HepG2 (cell line): Measurements from ENCODE around the gene ART1. TPM values are rescaled to one million over a fixed set of nuclear protein-coding genes. Genes with fewer than 3 reads are reported as not detected.
A peak's percentile ranks its signal among the peaks of the same experiment; 100 is the strongest.

Experiments used
- ATF3 ChIP-seq: sonication (generic); formaldehyde crosslinking; IDR thresholded peaks from 2 replicates; pipeline ENCODE4 v1.4.0; 2020; ENCODE audit warnings: missing genetic modification reagents
- FLYWCH1 ChIP-seq: sonication (generic); formaldehyde crosslinking; IDR thresholded peaks from 2 replicates; pipeline ENCODE4 v1.8.1; 2023; ENCODE audit warnings: mild to moderate bottlenecking, missing genetic modification reagents
- FOXA1 ChIP-seq, 2 experiments: fragments of 450-650 bp in 1 of 2; sonication (generic) in 1 of 2; formaldehyde crosslinking in 1 of 2; IDR thresholded peaks; 2 replicates each; pipeline versions ENCODE4 v1.4.0 to v1.6.1; 2016 to 2020; ENCODE audit warnings: missing genetic modification reagents in 1 of 2
- FOXK1 ChIP-seq: sonication (generic); formaldehyde crosslinking; IDR thresholded peaks from 2 replicates; pipeline ENCODE4 v1.4.0; 2020; ENCODE audit warnings: low read depth, missing genetic modification reagents, borderline replicate concordance
- POLR2A ChIP-seq, 2 experiments: IDR thresholded peaks; 2 replicates each; pipeline ENCODE4 v1.6.1; 2011; ENCODE audit warnings: low read depth in 2 of 2, low read length in 2 of 2, mild to moderate bottlenecking in 1 of 2, moderate library complexity in 1 of 2; ENCODE audit not compliant: insufficient read depth in 1 of 2
- RAD21 ChIP-seq: fragments of 450-650 bp; formaldehyde crosslinking; IDR thresholded peaks from 2 replicates; pipeline ENCODE4 v1.5.0; 2020; ENCODE audit warnings: mild to moderate bottlenecking
- REXO4 ChIP-seq: sonication (generic); formaldehyde crosslinking; IDR thresholded peaks from 2 replicates; pipeline ENCODE4 v1.8.0; 2022; ENCODE audit warnings: missing genetic modification reagents, mild to moderate bottlenecking, borderline replicate concordance
- SRY ChIP-seq: sonication (generic); formaldehyde crosslinking; IDR thresholded peaks from 2 replicates; pipeline ENCODE4 v1.8.0; 2022; ENCODE audit warnings: mild to moderate bottlenecking, missing genetic modification reagents
- TBP ChIP-seq: sonication (generic); formaldehyde crosslinking; IDR thresholded peaks from 2 replicates; pipeline ENCODE4 v1.5.0; 2020; ENCODE audit warnings: missing genetic modification reagents
- ZNF253 ChIP-seq: sonication (generic); formaldehyde crosslinking; IDR thresholded peaks from 2 replicates; pipeline ENCODE4 v1.8.0; 2022; ENCODE audit warnings: mild to moderate bottlenecking, missing genetic modification reagents, borderline replicate concordance
- ZNF432 ChIP-seq: sonication (generic); formaldehyde crosslinking; IDR thresholded peaks from 2 replicates; pipeline ENCODE4 v1.5.0; 2020; ENCODE audit warnings: missing genetic modification reagents, mild to moderate bottlenecking, borderline replicate concordance
- ZNF768 ChIP-seq: sonication (generic); formaldehyde crosslinking; IDR thresholded peaks from 2 replicates; pipeline ENCODE4 v1.4.0; 2020; ENCODE audit warnings: missing genetic modification reagents
- ZNF878 ChIP-seq: sonication (generic); formaldehyde crosslinking; IDR thresholded peaks from 2 replicates; pipeline ENCODE4 v1.8.1; 2023; ENCODE audit warnings: mild to moderate bottlenecking, missing genetic modification reagents, moderate library complexity
- polyA plus RNA-seq, 8 experiments: library from polyadenylated mRNA; depleted of rRNA in 3 of 8; stranded (reverse) in 7 of 8; unstranded in 1 of 8; fragments of >200 nt; fragmentation: Illumina TruSeq in 4 of 8; extraction: Trizol in 4 of 8; gene quantifications; 2 replicates each; pipeline versions ENCODE4 v1.2.1 to v1.2.3, GENCODE V29; 2011 to 2016; ENCODE audit warnings: low read depth in 4 of 8, missing spikeins in 1 of 8, mixed read lengths in 1 of 8; ENCODE audit not compliant: insufficient read depth in 1 of 8
- total RNA-seq, 5 experiments: library from RNA; depleted of rRNA; stranded (reverse); fragments of >200 nt; fragmentation: Illumina TruSeq; extraction: Trizol; gene quantifications; 2 replicates each; pipeline ENCODE4 v1.2.3, GENCODE V29; 2016; ENCODE audit warnings: low read depth in 1 of 5
- TF ChIP-seq, protein P1 (sequence below): sonication (generic); formaldehyde crosslinking; IDR thresholded peaks from 2 replicates; pipeline ENCODE4 v1.4.0; 2020; ENCODE audit warnings: missing genetic modification reagents
- TF ChIP-seq, protein P2 (sequence below): sonication (generic); formaldehyde crosslinking; IDR thresholded peaks from 2 replicates; pipeline ENCODE4 v1.4.0; 2020; ENCODE audit warnings: mild to moderate bottlenecking, missing genetic modification reagents
- TF ChIP-seq, protein P3 (sequence below): sonication (generic); formaldehyde crosslinking; IDR thresholded peaks from 2 replicates; pipeline ENCODE4 v1.8.0; 2022; ENCODE audit warnings: missing genetic modification reagents, mild to moderate bottlenecking, inconsistent platforms, borderline replicate concordance
- TF ChIP-seq, protein P4 (sequence below): sonication (generic); formaldehyde crosslinking; IDR thresholded peaks from 2 replicates; pipeline ENCODE4 v1.4.0; 2020; ENCODE audit warnings: low read depth, mild to moderate bottlenecking, missing genetic modification reagents

The ART1 gene
- total and polyA plus RNA-seq, 2 of the 13 experiments (the other 11 are each of a cell fraction or from before 2014, with no cell fraction given), result not detected

- TF ChIP-seq, protein P1, sequence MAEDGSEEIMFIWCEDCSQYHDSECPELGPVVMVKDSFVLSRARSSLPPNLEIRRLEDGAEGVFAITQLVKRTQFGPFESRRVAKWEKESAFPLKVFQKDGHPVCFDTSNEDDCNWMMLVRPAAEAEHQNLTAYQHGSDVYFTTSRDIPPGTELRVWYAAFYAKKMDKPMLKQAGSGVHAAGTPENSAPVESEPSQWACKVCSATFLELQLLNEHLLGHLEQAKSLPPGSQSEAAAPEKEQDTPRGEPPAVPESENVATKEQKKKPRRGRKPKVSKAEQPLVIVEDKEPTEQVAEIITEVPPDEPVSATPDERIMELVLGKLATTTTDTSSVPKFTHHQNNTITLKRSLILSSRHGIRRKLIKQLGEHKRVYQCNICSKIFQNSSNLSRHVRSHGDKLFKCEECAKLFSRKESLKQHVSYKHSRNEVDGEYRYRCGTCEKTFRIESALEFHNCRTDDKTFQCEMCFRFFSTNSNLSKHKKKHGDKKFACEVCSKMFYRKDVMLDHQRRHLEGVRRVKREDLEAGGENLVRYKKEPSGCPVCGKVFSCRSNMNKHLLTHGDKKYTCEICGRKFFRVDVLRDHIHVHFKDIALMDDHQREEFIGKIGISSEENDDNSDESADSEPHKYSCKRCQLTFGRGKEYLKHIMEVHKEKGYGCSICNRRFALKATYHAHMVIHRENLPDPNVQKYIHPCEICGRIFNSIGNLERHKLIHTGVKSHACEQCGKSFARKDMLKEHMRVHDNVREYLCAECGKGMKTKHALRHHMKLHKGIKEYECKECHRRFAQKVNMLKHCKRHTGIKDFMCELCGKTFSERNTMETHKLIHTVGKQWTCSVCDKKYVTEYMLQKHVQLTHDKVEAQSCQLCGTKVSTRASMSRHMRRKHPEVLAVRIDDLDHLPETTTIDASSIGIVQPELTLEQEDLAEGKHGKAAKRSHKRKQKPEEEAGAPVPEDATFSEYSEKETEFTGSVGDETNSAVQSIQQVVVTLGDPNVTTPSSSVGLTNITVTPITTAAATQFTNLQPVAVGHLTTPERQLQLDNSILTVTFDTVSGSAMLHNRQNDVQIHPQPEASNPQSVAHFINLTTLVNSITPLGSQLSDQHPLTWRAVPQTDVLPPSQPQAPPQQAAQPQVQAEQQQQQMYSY (CRISPR knock-in tag), result no peak
- TF ChIP-seq, protein P2, sequence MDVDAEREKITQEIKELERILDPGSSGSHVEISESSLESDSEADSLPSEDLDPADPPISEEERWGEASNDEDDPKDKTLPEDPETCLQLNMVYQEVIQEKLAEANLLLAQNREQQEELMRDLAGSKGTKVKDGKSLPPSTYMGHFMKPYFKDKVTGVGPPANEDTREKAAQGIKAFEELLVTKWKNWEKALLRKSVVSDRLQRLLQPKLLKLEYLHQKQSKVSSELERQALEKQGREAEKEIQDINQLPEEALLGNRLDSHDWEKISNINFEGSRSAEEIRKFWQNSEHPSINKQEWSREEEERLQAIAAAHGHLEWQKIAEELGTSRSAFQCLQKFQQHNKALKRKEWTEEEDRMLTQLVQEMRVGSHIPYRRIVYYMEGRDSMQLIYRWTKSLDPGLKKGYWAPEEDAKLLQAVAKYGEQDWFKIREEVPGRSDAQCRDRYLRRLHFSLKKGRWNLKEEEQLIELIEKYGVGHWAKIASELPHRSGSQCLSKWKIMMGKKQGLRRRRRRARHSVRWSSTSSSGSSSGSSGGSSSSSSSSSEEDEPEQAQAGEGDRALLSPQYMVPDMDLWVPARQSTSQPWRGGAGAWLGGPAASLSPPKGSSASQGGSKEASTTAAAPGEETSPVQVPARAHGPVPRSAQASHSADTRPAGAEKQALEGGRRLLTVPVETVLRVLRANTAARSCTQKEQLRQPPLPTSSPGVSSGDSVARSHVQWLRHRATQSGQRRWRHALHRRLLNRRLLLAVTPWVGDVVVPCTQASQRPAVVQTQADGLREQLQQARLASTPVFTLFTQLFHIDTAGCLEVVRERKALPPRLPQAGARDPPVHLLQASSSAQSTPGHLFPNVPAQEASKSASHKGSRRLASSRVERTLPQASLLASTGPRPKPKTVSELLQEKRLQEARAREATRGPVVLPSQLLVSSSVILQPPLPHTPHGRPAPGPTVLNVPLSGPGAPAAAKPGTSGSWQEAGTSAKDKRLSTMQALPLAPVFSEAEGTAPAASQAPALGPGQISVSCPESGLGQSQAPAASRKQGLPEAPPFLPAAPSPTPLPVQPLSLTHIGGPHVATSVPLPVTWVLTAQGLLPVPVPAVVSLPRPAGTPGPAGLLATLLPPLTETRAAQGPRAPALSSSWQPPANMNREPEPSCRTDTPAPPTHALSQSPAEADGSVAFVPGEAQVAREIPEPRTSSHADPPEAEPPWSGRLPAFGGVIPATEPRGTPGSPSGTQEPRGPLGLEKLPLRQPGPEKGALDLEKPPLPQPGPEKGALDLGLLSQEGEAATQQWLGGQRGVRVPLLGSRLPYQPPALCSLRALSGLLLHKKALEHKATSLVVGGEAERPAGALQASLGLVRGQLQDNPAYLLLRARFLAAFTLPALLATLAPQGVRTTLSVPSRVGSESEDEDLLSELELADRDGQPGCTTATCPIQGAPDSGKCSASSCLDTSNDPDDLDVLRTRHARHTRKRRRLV (CRISPR knock-in tag), result peak; percentile 54; the same call in 1 of the 2 replicates
- TF ChIP-seq RAD21 (CRISPR knock-in tag) (no peak), ZNF768 (no peak), ATF3 (no peak), ZNF432 (CRISPR knock-in tag) (no peak), TBP (CRISPR knock-in tag) (no peak), FOXA1 (IDR thresholded peaks at IDR 0.05) (no peak), FOXA1 (CRISPR knock-in tag; IDR thresholded peaks at IDR 0.05) (peak; percentile 53; the same call in 1 of the 2 replicates), FLYWCH1 (0 out of 2 replicates have a peak, but pooled peaks have one; percentile 43), REXO4 (no peak), SRY (CRISPR knock-in tag) (no peak), ZNF253 (CRISPR knock-in tag) (no peak), FOXK1 (CRISPR knock-in tag) (no peak; the same call in 1 of the 2 replicates), ZNF878 (CRISPR knock-in tag) (no peak), POLR2A (IDR thresholded peaks at IDR 0.05; ENCODE audit: insufficient read depth in 1 of 2, low read depth in 2 of 2, low read length in 2 of 2) (peak; percentile 59; a peak in 3 of 4 replicates)
- TF ChIP-seq, protein P3, sequence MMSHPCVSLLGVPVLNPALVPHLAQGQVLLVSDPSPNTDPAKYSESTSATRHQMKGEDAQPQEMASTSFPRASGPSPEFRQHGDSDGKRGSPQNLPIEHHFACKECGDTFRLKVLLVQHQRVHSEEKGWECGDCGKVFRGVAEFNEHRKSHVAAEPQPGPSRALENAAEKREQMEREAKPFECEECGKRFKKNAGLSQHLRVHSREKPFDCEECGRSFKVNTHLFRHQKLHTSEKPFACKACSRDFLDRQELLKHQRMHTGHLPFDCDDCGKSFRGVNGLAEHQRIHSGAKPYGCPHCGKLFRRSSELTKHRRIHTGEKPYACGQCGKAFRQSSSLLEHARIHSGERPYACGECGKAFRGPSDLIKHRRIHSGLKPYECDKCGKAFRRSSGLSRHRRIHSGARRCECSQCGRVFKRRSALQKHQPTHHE, result no peak
- TF ChIP-seq, protein P4, sequence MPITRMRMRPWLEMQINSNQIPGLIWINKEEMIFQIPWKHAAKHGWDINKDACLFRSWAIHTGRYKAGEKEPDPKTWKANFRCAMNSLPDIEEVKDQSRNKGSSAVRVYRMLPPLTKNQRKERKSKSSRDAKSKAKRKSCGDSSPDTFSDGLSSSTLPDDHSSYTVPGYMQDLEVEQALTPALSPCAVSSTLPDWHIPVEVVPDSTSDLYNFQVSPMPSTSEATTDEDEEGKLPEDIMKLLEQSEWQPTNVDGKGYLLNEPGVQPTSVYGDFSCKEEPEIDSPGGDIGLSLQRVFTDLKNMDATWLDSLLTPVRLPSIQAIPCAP, result no peak
Measured at GRCh38 chr11:3642071-3642951, 2.6 kb upstream of the ART1 start (continued).
